ENCODE results near the gene HDAC1.

HDAC1 gene

GRCh38 chr1:32305310-32305709 lies 13.4 kb downstream of the HDAC1 start:
- no peaks in the 10 kb centered on the region for H3F3A ChIP-seq (ENCODE audit: low read depth)
- peaks cover 71% of the 10 kb centered on the region for H3K36me3 ChIP-seq (ENCODE audit: insufficient read depth, low read length)
- no peaks in the 10 kb centered on the region for H3K27me3 ChIP-seq (ENCODE audit: insufficient read depth, low read length, poor library complexity, severe bottlenecking)
- H3K9me2 ChIP-seq (replicated peaks; ENCODE audit: low read depth, low read length): no peaks in the 10 kb centered on the region
- H3K79me2 ChIP-seq (ENCODE audit: insufficient read depth, low read length): peaks cover 98% of the 10 kb centered on the region
- no peak for TF ChIP-seq CTCF (conservative IDR thresholded peaks at IDR 0.05; ENCODE audit: low read length)
- H3K4me2 ChIP-seq (ENCODE audit: low read depth, low read length, poor library complexity, severe bottlenecking): no peak overlapping the region
- peaks cover 9% of the 10 kb centered on the region for H3K4me1 ChIP-seq (ENCODE audit: insufficient read depth, low read length, poor library complexity, severe bottlenecking)
- H4K20me1 ChIP-seq (ENCODE audit: insufficient read depth, low read length, poor library complexity, severe bottlenecking): peaks cover 64% of the 10 kb centered on the region
- no peak overlapping the region for H3K4me3 ChIP-seq (ENCODE audit: low read length, poor library complexity, severe bottlenecking)
- no peaks in the 10 kb centered on the region for H3K9me3 ChIP-seq (ENCODE audit: insufficient read depth, low read depth, low read length)
- no peak overlapping the region for H2AFZ ChIP-seq (ENCODE audit: low read length)
- no peak overlapping the region for H3K9ac ChIP-seq (ENCODE audit: low read depth, low read length, poor library complexity, severe bottlenecking)

- Histone ChIP-seq H3K4me2 (ENCODE audit: low read depth, low read length, poor library complexity, severe bottlenecking) (no peak overlapping the region), H3K79me2 (ENCODE audit: insufficient read depth, low read length) (peaks cover 99% of the 10 kb centered on the region), H3K4me1 (ENCODE audit: insufficient read depth, low read length, poor library complexity, severe bottlenecking) (peaks cover 5% of the 10 kb centered on the region), H3K36me3 (ENCODE audit: insufficient read depth, low read length) (peaks cover 61% of the 10 kb centered on the region), H2AFZ (ENCODE audit: low read length) (no peak overlapping the region), H3F3A (ENCODE audit: low read depth) (no peaks in the 10 kb centered on the region), H3K9me3 (ENCODE audit: insufficient read depth, low read depth, low read length) (no peaks in the 10 kb centered on the region), H3K27me3 (ENCODE audit: insufficient read depth, low read length, poor library complexity, severe bottlenecking) (no peaks in the 10 kb centered on the region), H3K4me3 (ENCODE audit: low read length, poor library complexity, severe bottlenecking) (no peak overlapping the region), H3K9ac (ENCODE audit: low read depth, low read length, poor library complexity, severe bottlenecking) (no peak overlapping the region), H4K20me1 (ENCODE audit: insufficient read depth, low read length, poor library complexity, severe bottlenecking) (peaks cover 68% of the 10 kb centered on the region), H3K9me2 (replicated peaks; ENCODE audit: low read depth, low read length) (no peaks in the 10 kb centered on the region)
- TF ChIP-seq CTCF (conservative IDR thresholded peaks at IDR 0.05; ENCODE audit: low read length): no peak
- TF ChIP-seq EZH2phosphoT487 (IDR thresholded peaks at IDR 0.05; ENCODE audit: borderline replicate concordance): no peak
Measured at GRCh38 chr1:32307324-32307723, 15.4 kb downstream of the HDAC1 start.

- Histone ChIP-seq H3K9me3 (ENCODE audit: insufficient read depth, low read depth, low read length) (no peaks in the 10 kb centered on the region), H3K79me2 (ENCODE audit: insufficient read depth, low read length) (peaks cover 98% of the 10 kb centered on the region), H3K9ac (ENCODE audit: low read depth, low read length, poor library complexity, severe bottlenecking) (no peak overlapping the region), H4K20me1 (ENCODE audit: insufficient read depth, low read length, poor library complexity, severe bottlenecking) (peaks cover 67% of the 10 kb centered on the region), H3K4me3 (ENCODE audit: low read length, poor library complexity, severe bottlenecking) (no peak overlapping the region), H2AFZ (ENCODE audit: low read length) (no peak overlapping the region), H3K4me1 (ENCODE audit: insufficient read depth, low read length, poor library complexity, severe bottlenecking) (peaks cover 5% of the 10 kb centered on the region), H3K4me2 (ENCODE audit: low read depth, low read length, poor library complexity, severe bottlenecking) (no peak overlapping the region), H3F3A (ENCODE audit: low read depth) (no peaks in the 10 kb centered on the region), H3K9me2 (replicated peaks; ENCODE audit: low read depth, low read length) (no peaks in the 10 kb centered on the region), H3K36me3 (ENCODE audit: insufficient read depth, low read length) (peaks cover 47% of the 10 kb centered on the region), H3K27me3 (ENCODE audit: insufficient read depth, low read length, poor library complexity, severe bottlenecking) (no peaks in the 10 kb centered on the region)
- TF ChIP-seq CTCF (conservative IDR thresholded peaks at IDR 0.05; ENCODE audit: low read length) (no peak), EZH2phosphoT487 (IDR thresholded peaks at IDR 0.05; ENCODE audit: borderline replicate concordance) (no peak)
Measured at GRCh38 chr1:32309960-32310359, 18.1 kb downstream of the HDAC1 start.
